ENCODE measurements around the gene TNFAIP8L3.

DNA sequence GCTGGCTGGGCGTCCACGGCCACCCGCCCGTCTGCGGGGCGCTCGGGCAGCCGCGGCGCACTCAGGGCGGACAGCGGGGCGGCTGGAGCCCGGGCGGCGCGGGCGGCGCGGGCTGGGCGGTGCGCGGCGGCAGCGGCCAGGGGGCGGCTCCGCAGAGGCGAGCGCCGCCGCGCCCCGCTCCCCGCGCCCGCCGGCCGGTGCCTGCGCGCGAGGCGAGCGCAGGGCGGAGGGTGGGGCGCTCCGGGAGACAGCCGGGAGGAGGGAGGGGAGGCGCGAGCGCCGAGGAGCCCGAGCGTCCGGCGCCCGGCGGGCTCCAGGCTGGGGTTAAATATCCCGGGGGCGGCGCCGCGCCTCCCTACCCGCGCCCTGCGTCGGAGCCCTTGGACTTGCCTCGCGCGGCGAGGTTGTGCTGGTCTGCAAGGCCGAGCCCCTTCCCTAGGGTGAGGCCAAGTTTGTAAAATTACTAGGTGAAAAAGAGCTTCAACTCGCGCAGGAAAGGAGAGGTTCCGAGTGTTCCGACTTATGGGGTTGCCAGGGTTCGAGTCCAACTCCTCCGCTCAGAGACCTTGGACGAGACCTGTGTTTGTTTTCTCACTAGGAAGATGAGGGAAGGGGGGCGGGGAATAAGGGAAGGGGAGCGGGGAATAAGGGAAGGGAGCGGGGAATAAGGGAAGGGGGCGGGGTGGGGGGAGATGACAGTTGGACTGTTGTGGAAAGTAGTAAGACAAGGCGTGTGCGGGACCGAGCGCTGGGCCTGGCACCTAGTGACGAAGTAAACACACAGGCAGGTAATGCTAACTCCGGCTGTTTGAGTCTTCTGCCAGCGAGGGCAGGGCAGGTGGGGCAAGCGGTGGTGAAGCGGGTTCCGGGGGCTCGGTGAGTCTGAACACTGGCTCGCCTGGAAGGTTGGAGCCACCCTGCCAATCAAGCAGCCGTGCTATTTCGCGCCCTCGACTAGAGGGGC lies at the start of gene TNFAIP8L3:
- TF ChIP-seq SP1 (IDR thresholded peaks at IDR 0.05) (no peak), BHLHE40 (IDR thresholded peaks at IDR 0.05; ENCODE audit: borderline replicate concordance) (no peak), TARDBP (IDR thresholded peaks at IDR 0.05) (no peak)

Measured in HEK293T (cell line).